KOPT-K1 (cell line): ENCODE data around the gene CCL7.

Source experiments
- H3K27ac ChIP-seq: fragments of 200-600 bp; sonication (generic); 2 replicates; pipeline ENCODE4 v1.5.1; 2016; ENCODE audit warnings: antibody characterized with exemption, mild to moderate bottlenecking, low read depth, low read length; ENCODE audit not compliant: poor library complexity, severe bottlenecking
- H3K36me3 ChIP-seq: fragments of 200-600 bp; sonication (generic); 2 replicates; pipeline ENCODE4 v1.5.1; 2017; ENCODE audit warnings: antibody characterized with exemption, mild to moderate bottlenecking, low read length, moderate library complexity; ENCODE audit not compliant: insufficient read depth
- H3K9me3 ChIP-seq: fragments of 200-600 bp; sonication (generic); 2 replicates; pipeline ENCODE4 v1.5.1; 2017; ENCODE audit warnings: antibody characterized with exemption, low read length, mild to moderate bottlenecking; ENCODE audit not compliant: insufficient read depth, poor library complexity, severe bottlenecking

CCL7 gene

GRCh38 chr17:34318474-34318873 lies 48.5 kb downstream of the CCL7 start:
- no peaks in the 10 kb centered on the region for H3K36me3 ChIP-seq
- no peak overlapping the region for H3K27ac ChIP-seq
- H3K9me3 ChIP-seq = no peaks in the 10 kb centered on the region

DNA sequence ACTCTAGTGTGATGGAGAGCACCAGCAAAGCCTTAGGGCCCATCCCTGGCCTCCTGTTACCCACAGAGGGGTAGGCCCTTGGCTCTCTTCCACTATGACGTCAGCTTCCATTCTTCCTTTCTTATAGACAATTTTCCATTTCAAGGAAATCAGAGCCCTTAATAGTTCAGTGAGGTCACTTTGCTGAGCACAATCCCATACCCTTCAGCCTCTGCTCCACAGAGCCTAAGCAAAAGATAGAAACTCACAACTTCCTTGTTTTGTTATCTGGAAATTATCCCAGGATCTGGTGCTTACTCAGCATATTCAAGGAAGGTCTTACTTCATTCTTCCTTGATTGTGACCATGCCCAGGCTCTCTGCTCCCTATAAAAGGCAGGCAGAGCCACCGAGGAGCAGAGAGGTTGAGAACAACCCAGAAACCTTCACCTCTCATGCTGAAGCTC lies 49.0 kb downstream of the CCL7 start, which contains the start of gene CCL8:
Gene CCL8, plus strand, starts transcription at position 397 of the 445 bp plus-strand sequence. CDS start 67 bp downstream, outside the sequence.
- Histone ChIP-seq H3K36me3 (no peaks in the 10 kb centered on the region), H3K27ac (no peak within 1 kb of the TSS), H3K9me3 (no peaks in the 10 kb centered on the region)
